SK-N-SH (cell line): ENCODE measurements around the gene LSM4. TPM values are rescaled to one million over a fixed set of nuclear protein-coding genes. Genes with fewer than 3 reads are reported as not detected.

Experiments used
- CTCF ChIA-PET: fragments of 300-600, 350-600 bp; formaldehyde crosslinking; extraction: SDS; loops from one replicate; lab custom pipeline; 2021; lab: Yijun Ruan, JAX
- POLR2A ChIA-PET: fragments of 350-600 bp; sonication (Branson Sonifier 250); formaldehyde crosslinking; extraction: SDS; loops from one replicate; lab custom pipeline; 2020; ENCODE audit warnings: antibody characterized with exemption, inconsistent platforms; lab: Yijun Ruan, JAX
- DNase-seq: peaks from one replicate; pipeline ENCODE4 v3.0.0; 2012
- H2AFZ ChIP-seq: fragments of 200-600 bp; sonication (generic); 2 replicates; pipeline ENCODE4 v1.8.1; 2016; ENCODE audit warnings: antibody characterized with exemption, mild to moderate bottlenecking, low read depth
- H3F3A ChIP-seq: fragments of 200-600 bp; sonication (generic); replicated peaks from 2 replicates; pipeline ENCODE3; 2016; ENCODE audit warnings: antibody characterized with exemption, mild to moderate bottlenecking; ENCODE audit not compliant: insufficient read depth
- H3K27ac ChIP-seq, 2 experiments: fragments of 200-500 bp in 1 of 2; fragments of 200-600 bp in 1 of 2; sonication (Bioruptor generic) in 1 of 2; sonication (generic), shearing (Covaris generic) in 1 of 2; 2 replicates each; pipeline versions ENCODE4 v1.5.1 to v1.6.1; 2014 to 2016; ENCODE audit warnings: low read depth in 2 of 2, inconsistent platforms in 1 of 2, low read length in 1 of 2, mild to moderate bottlenecking in 1 of 2, mixed read lengths in 1 of 2
- H3K27me3 ChIP-seq: fragments of 200-600 bp; sonication (generic), shearing (Covaris generic); 2 replicates; pipeline ENCODE4 v1.6.1; 2016; ENCODE audit warnings: mixed run types; ENCODE audit not compliant: insufficient read depth
- H3K36me3 ChIP-seq, 2 experiments: fragments of 200-500 bp in 1 of 2; fragments of 200-600 bp in 1 of 2; sonication (Bioruptor generic) in 1 of 2; sonication (generic) in 1 of 2; replicated peaks in 1 of 2; 2 replicates each; pipeline versions ENCODE3 to v1.5.1; 2014 to 2016; ENCODE audit warnings: low read length in 1 of 2, mild to moderate bottlenecking in 1 of 2; ENCODE audit not compliant: insufficient read depth in 2 of 2, control insufficient read depth in 1 of 2
- H3K4me1 ChIP-seq, 2 experiments: fragments of 200-500 bp in 1 of 2; fragments of 200-600 bp in 1 of 2; sonication (Bioruptor generic) in 1 of 2; sonication (generic), shearing (Covaris generic) in 1 of 2; 2 replicates each; pipeline versions ENCODE4 v1.5.1 to v1.6.1; 2014 to 2016; ENCODE audit warnings: low read depth in 1 of 2, low read length in 1 of 2, mixed run types in 1 of 2; ENCODE audit not compliant: insufficient read depth in 2 of 2, control insufficient read depth in 1 of 2
- H3K4me2 ChIP-seq: fragments of 200-600 bp; sonication (generic), shearing (Covaris generic); 2 replicates; pipeline ENCODE4 v1.6.1; 2017; ENCODE audit warnings: mixed run types
- H3K4me3 ChIP-seq, 2 experiments: fragments of 200-500 bp in 1 of 2; fragments of 200-600 bp in 1 of 2; sonication (Bioruptor generic) in 1 of 2; sonication (generic), shearing (Covaris generic) in 1 of 2; 2 replicates each; pipeline versions ENCODE4 v1.5.1 to v1.8.1; 2014 to 2016; ENCODE audit warnings: low read depth in 2 of 2, inconsistent platforms in 1 of 2, low read length in 1 of 2, mild to moderate bottlenecking in 1 of 2, mixed read lengths in 1 of 2, moderate library complexity in 1 of 2
- H3K79me2 ChIP-seq: fragments of 200-600 bp; sonication (generic); 2 replicates; pipeline ENCODE4 v1.8.1; 2017; ENCODE audit warnings: mild to moderate bottlenecking; ENCODE audit not compliant: insufficient read depth
- H3K9ac ChIP-seq: fragments of 200-600 bp; sonication (generic); 2 replicates; pipeline ENCODE4 v1.6.1; 2017; ENCODE audit warnings: mixed run types
- H3K9me2 ChIP-seq: fragments of 200-600 bp; sonication (generic); 2 replicates; pipeline ENCODE4 v1.6.1; 2017; ENCODE audit warnings: mixed run types
- H3K9me3 ChIP-seq: fragments of 200-600 bp; sonication (generic); 2 replicates; pipeline ENCODE4 v1.6.1; 2017; ENCODE audit warnings: mixed run types, mild to moderate bottlenecking, moderate library complexity
- H4K20me1 ChIP-seq: fragments of 200-600 bp; sonication (generic); 2 replicates; pipeline ENCODE4 v1.6.1; 2017; ENCODE audit warnings: mild to moderate bottlenecking, mixed run types; ENCODE audit not compliant: insufficient read depth
- CHD2 ChIP-seq: fragments of 150-350 bp; IDR thresholded peaks from 2 replicates; pipeline ENCODE4 v1.6.1; 2018; ENCODE audit warnings: low read length; ENCODE audit not compliant: partially characterized antibody
- CTCF ChIP-seq: fragments of 200-600 bp; sonication (generic); IDR thresholded peaks from 2 replicates; pipeline ENCODE4 v1.6.1; 2017; ENCODE audit warnings: antibody characterized with exemption, mild to moderate bottlenecking, moderate library complexity
- ELF1 ChIP-seq: IDR thresholded peaks from 2 replicates; pipeline ENCODE4 v1.4.0; 2012
- EP300 ChIP-seq, 2 experiments: IDR thresholded peaks; 2 replicates each; pipeline versions ENCODE4 v1.4.0 to v1.6.1; 2012; ENCODE audit warnings: borderline replicate concordance in 1 of 2, low read depth in 1 of 2, low read length in 1 of 2
- EZH2phosphoT487 ChIP-seq: fragments of 200-600 bp; sonication (generic); IDR thresholded peaks from 2 replicates; pipeline ENCODE4 v1.6.1; 2017; ENCODE audit warnings: low read depth, mixed run types, mild to moderate bottlenecking, antibody characterized with exemption, moderate library complexity, borderline replicate concordance
- FOXJ3 ChIP-seq: sonication (generic); formaldehyde crosslinking; IDR thresholded peaks from 2 replicates; pipeline ENCODE4 v1.5.1; 2020; ENCODE audit warnings: mild to moderate bottlenecking, missing genetic modification reagents
- GABPA ChIP-seq: IDR thresholded peaks from 2 replicates; pipeline ENCODE4 v1.4.0; 2012; ENCODE audit warnings: low read depth, mild to moderate bottlenecking
- IRF3 ChIP-seq: fragments of 150-350 bp; IDR thresholded peaks from 2 replicates; pipeline ENCODE4 v1.6.1; 2016; ENCODE audit warnings: mild to moderate bottlenecking, low read depth, low read length
- JUND ChIP-seq: IDR thresholded peaks from 2 replicates; pipeline ENCODE4 v1.4.0; 2012
- MXI1 ChIP-seq: IDR thresholded peaks from 2 replicates; pipeline ENCODE4 v1.6.1; 2012; ENCODE audit warnings: mild to moderate bottlenecking, low read depth, low read length, improper control_type of control experiment
- NFIC ChIP-seq: IDR thresholded peaks from 2 replicates; pipeline ENCODE4 v1.4.0; 2012; ENCODE audit warnings: borderline replicate concordance
- NRF1 ChIP-seq: IDR thresholded peaks from 2 replicates; pipeline ENCODE4 v1.6.1; 2012; ENCODE audit warnings: low read depth, mild to moderate bottlenecking, low read length
- RAD21 ChIP-seq: IDR thresholded peaks from 2 replicates; pipeline ENCODE4 v1.6.1; 2012; ENCODE audit warnings: mild to moderate bottlenecking, low read length
- RCOR1 ChIP-seq: fragments of 150-350 bp; IDR thresholded peaks from 2 replicates; pipeline ENCODE4 v1.6.1; 2017; ENCODE audit warnings: antibody characterized with exemption, low read length
- REST ChIP-seq: IDR thresholded peaks from 2 replicates; pipeline ENCODE4 v1.6.1; 2012; ENCODE audit warnings: mild to moderate bottlenecking, low read depth, low read length, moderate library complexity
- RFX5 ChIP-seq: IDR thresholded peaks from 2 replicates; pipeline ENCODE4 v1.6.1; 2012; ENCODE audit warnings: mild to moderate bottlenecking, improper control_type of control experiment, low read length
- SMC3 ChIP-seq: IDR thresholded peaks from 2 replicates; pipeline ENCODE4 v1.6.1; 2012; ENCODE audit warnings: low read depth, low read length, improper control_type of control experiment
- TCF12 ChIP-seq: IDR thresholded peaks from 2 replicates; pipeline ENCODE4 v1.4.0; 2012
- TEAD4 ChIP-seq: IDR thresholded peaks from 2 replicates; pipeline ENCODE4 v1.4.0; 2012; ENCODE audit warnings: mild to moderate bottlenecking, borderline replicate concordance; ENCODE audit not compliant: insufficient read depth
- ZBTB33 ChIP-seq: IDR thresholded peaks from 2 replicates; pipeline ENCODE4 v1.4.0; 2012; ENCODE audit warnings: low read depth, borderline replicate concordance
- WGBS: methylation state at CpG from one replicate; pipeline ENCODE4 v1.1.6; 2017; ENCODE audit warnings: low lambda C conversion rate; 5-methylcytosine and 5-hydroxymethylcytosine counted together
- polyA plus RNA-seq, 3 experiments: library from polyadenylated mRNA; depleted of rRNA; stranded (reverse); fragments of >200 nt; gene quantifications; 2 replicates each; pipeline ENCODE4 v1.2.3, GENCODE V29; 2012

The LSM4 gene
- polyA plus RNA-seq, 1 of the 3 experiments (the other 2 are of a cell fraction), result 277 TPM

- Histone ChIP-seq H4K20me1 (no peaks in the 10 kb centered on the region), H3F3A (peaks cover 4% of the 10 kb centered on the region), H3K9ac (no peak overlapping the region), H3K9me2 (no peaks in the 10 kb centered on the region), H3K9me3 (no peaks in the 10 kb centered on the region), H2AFZ (no peak overlapping the region), H3K36me3 (no peaks in the 10 kb centered on the region), H3K27me3 (no peaks in the 10 kb centered on the region), H3K27ac (no peak overlapping the region), H3K79me2 (no peaks in the 10 kb centered on the region), H3K4me2 (no peak overlapping the region), H3K4me3 (no peak overlapping the region), H3K4me1 (peaks cover 5 to 6% of the 10 kb centered on the region in 2 experiments; a peak in 2 of 4 replicates)
- CTCF ChIA-PET, result interaction anchor here (1.7 to 7.7 kb wide), 5 partner anchors 54 to 129 kb away, joined by 8 to 216 read pairs (median 13); partner anchors contain the start of genes IQCN and JUND
- no peak for TF ChIP-seq RFX5
- TF ChIP-seq MXI1, result no peak
- no peak for TF ChIP-seq REST
- TF ChIP-seq CTCF, result no peak
- TF ChIP-seq SMC3, result no peak
- no peak for TF ChIP-seq RAD21
- TF ChIP-seq IRF3, result no peak
- TF ChIP-seq ZBTB33, result no peak
- no peak for TF ChIP-seq EP300 (IDR thresholded peaks at IDR 0.05; ENCODE audit: borderline replicate concordance in 1 of 2, low read depth in 1 of 2, low read length in 1 of 2)
- TF ChIP-seq EZH2phosphoT487, result no peak
- no peak for TF ChIP-seq NRF1
- no peak for TF ChIP-seq TEAD4
- TF ChIP-seq NFIC, result no peak
- TF ChIP-seq ELF1, result no peak
- no peak for TF ChIP-seq GABPA
- TF ChIP-seq RCOR1, result no peak
- TF ChIP-seq TCF12, result no peak
- TF ChIP-seq CHD2, result no peak
- TF ChIP-seq FOXJ3, result no peak
- no peak for TF ChIP-seq JUND
- POLR2A ChIA-PET, result interaction anchor here (1.0 kb wide), 1 partner anchor 69 kb away, joined by 3 read pairs; no protein-coding TSS in a partner anchor
- no peak for DNase-seq
- 78% methylated on average over 9 of the region's 9 CpGs for WGBS
Measured at GRCh38 chr19:18330868-18331267, 8.0 kb upstream of the LSM4 start.
